H9 (cell line): ENCODE measurements around the gene PLA2G4C. TPM values are rescaled to one million over a fixed set of nuclear protein-coding genes. Genes with fewer than 3 reads are reported as not detected.

Experiments used
- DNase-seq: peaks from one replicate; pipeline ENCODE4 v3.0.0-alpha.2; 2017
- H2AFZ ChIP-seq: one replicate; pipeline ENCODE4 v1.6.1; 2013; ENCODE audit warnings: mild to moderate bottlenecking, low read length, control low read depth, moderate library complexity
- H2AK5ac ChIP-seq: 2 replicates; pipeline ENCODE4 v1.6.1; 2013; ENCODE audit warnings: low read length, control low read depth, mixed read lengths; ENCODE audit not compliant: insufficient read length
- H2BK120ac ChIP-seq: one replicate; pipeline ENCODE4 v1.6.1; 2013; ENCODE audit warnings: low read depth, mild to moderate bottlenecking, low read length, control low read depth, inconsistent platforms; ENCODE audit not compliant: poor library complexity, severe bottlenecking
- H2BK12ac ChIP-seq: 2 replicates; pipeline ENCODE4 v1.6.1; 2013; ENCODE audit warnings: low read length, control low read depth, mixed read lengths, low read depth; ENCODE audit not compliant: insufficient read length
- H2BK15ac ChIP-seq: 2 replicates; pipeline ENCODE4 v1.6.1; 2013; ENCODE audit warnings: low read depth, low read length, control low read depth
- H2BK20ac ChIP-seq: one replicate; pipeline ENCODE4 v1.6.1; 2013; ENCODE audit warnings: low read depth, mild to moderate bottlenecking, low read length, control low read depth, inconsistent platforms; ENCODE audit not compliant: poor library complexity, severe bottlenecking
- H2BK5ac ChIP-seq: 2 replicates; pipeline ENCODE4 v1.6.1; 2013; ENCODE audit warnings: low read length, control low read depth, mixed read lengths; ENCODE audit not compliant: insufficient read length
- H3K14ac ChIP-seq: 2 replicates; pipeline ENCODE4 v1.6.1; 2013; ENCODE audit warnings: low read length, control low read depth; ENCODE audit not compliant: insufficient read depth
- H3K18ac ChIP-seq: 2 replicates; pipeline ENCODE4 v1.6.1; 2013; ENCODE audit warnings: low read depth, mild to moderate bottlenecking, mixed read lengths, low read length, control low read depth; ENCODE audit not compliant: insufficient read length
- H3K23ac ChIP-seq: 2 replicates; pipeline ENCODE4 v1.6.1; 2013; ENCODE audit warnings: low read length, control low read depth, mixed read lengths, low read depth; ENCODE audit not compliant: insufficient read length
- H3K23me2 ChIP-seq: 2 replicates; pipeline ENCODE4 v1.6.1; 2013; ENCODE audit warnings: low read depth, mild to moderate bottlenecking, mixed read lengths, low read length, control low read depth; ENCODE audit not compliant: insufficient read length, poor library complexity, severe bottlenecking
- H3K27ac ChIP-seq: 2 replicates; pipeline ENCODE4 v1.5.1; 2013; ENCODE audit warnings: low read length, control low read depth, mixed read lengths, low read depth; ENCODE audit not compliant: insufficient read length
- H3K27me3 ChIP-seq: 2 replicates; pipeline ENCODE4 v1.6.1; 2013; ENCODE audit warnings: low read length, control low read depth, inconsistent platforms; ENCODE audit not compliant: insufficient read depth
- H3K4ac ChIP-seq: 2 replicates; pipeline ENCODE4 v1.6.1; 2013; ENCODE audit warnings: low read depth, mild to moderate bottlenecking, control low read depth, inconsistent platforms, low read length, moderate library complexity
- H3K4me1 ChIP-seq: 2 replicates; pipeline ENCODE4 v1.6.1; 2013; ENCODE audit warnings: low read length, control low read depth, inconsistent platforms; ENCODE audit not compliant: insufficient read depth
- H3K4me2 ChIP-seq: 2 replicates; pipeline ENCODE4 v1.6.1; 2013; ENCODE audit warnings: low read length, control low read depth, mixed read lengths; ENCODE audit not compliant: insufficient read length, insufficient read depth
- H3K56ac ChIP-seq: 2 replicates; pipeline ENCODE4 v1.6.1; 2013; ENCODE audit warnings: low read depth, mild to moderate bottlenecking, mixed read lengths, low read length, control low read depth; ENCODE audit not compliant: insufficient read length
- H3K79me1 ChIP-seq: 2 replicates; pipeline ENCODE4 v1.6.1; 2013; ENCODE audit warnings: low read depth, mild to moderate bottlenecking, moderate library complexity, low read length, control low read depth, inconsistent platforms; ENCODE audit not compliant: insufficient read depth, poor library complexity, severe bottlenecking
- H3K79me2 ChIP-seq: 2 replicates; pipeline ENCODE4 v1.6.1; 2013; ENCODE audit warnings: low read length, control low read depth, inconsistent platforms; ENCODE audit not compliant: insufficient read depth
- H3K9ac ChIP-seq: 2 replicates; pipeline ENCODE4 v1.6.1; 2013; ENCODE audit warnings: low read length, control low read depth, mixed read lengths; ENCODE audit not compliant: insufficient read length; ENCODE audit errors: extremely low read depth
- H3K9me3 ChIP-seq: one replicate; pipeline ENCODE4 v1.6.1; 2013; ENCODE audit warnings: low read depth, low read length, inconsistent platforms; ENCODE audit not compliant: control insufficient read depth
- H3T11ph ChIP-seq: one replicate; pipeline ENCODE4 v1.6.1; 2013; ENCODE audit warnings: mild to moderate bottlenecking, low read length, control low read depth, inconsistent platforms
- H4K20me1 ChIP-seq: one replicate; pipeline ENCODE4 v1.6.1; 2013; ENCODE audit not compliant: control insufficient read depth, insufficient read length, insufficient read depth
- H4K5ac ChIP-seq: 2 replicates; pipeline ENCODE4 v1.6.1; 2013; ENCODE audit warnings: low read depth, mild to moderate bottlenecking, mixed read lengths, low read length, control low read depth; ENCODE audit not compliant: insufficient read length
- H4K8ac ChIP-seq: replicated peaks from 2 replicates; pipeline ENCODE4 v1.6.1; 2013; ENCODE audit warnings: low read length, control low read depth, mixed read lengths, low read depth; ENCODE audit not compliant: insufficient read length
- H4K91ac ChIP-seq: 2 replicates; pipeline ENCODE4 v1.6.1; 2013; ENCODE audit warnings: low read depth, mild to moderate bottlenecking, moderate library complexity, mixed read lengths, low read length, control low read depth; ENCODE audit not compliant: insufficient read length
- H3K27ac Mint-ChIP-seq, 3 experiments: 2 replicates in 2 of 3; 3 replicates in 1 of 3; pipeline ENCODE4 v1.8.0; 2020 to 2021; ENCODE audit warnings: mixed read lengths in 3 of 3, mild to moderate bottlenecking in 1 of 3, moderate library complexity in 1 of 3
- H3K27me3 Mint-ChIP-seq: 2 replicates; pipeline ENCODE4 v1.8.0; 2021; ENCODE audit warnings: low read depth, mild to moderate bottlenecking, moderate library complexity, mixed read lengths
- H3K36me3 Mint-ChIP-seq, 3 experiments: 2 replicates in 2 of 3; 3 replicates in 1 of 3; pipeline ENCODE4 v1.8.0; 2020 to 2021; ENCODE audit warnings: low read depth in 3 of 3, mixed read lengths in 3 of 3; ENCODE audit not compliant: insufficient read depth in 1 of 3
- H3K4me1 Mint-ChIP-seq, 2 experiments: 2 replicates each; pipeline ENCODE4 v1.8.0; 2020; ENCODE audit warnings: mixed read lengths in 2 of 2
- H3K4me3 Mint-ChIP-seq, 2 experiments: 2 replicates in 1 of 2; 3 replicates in 1 of 2; pipeline ENCODE4 v1.8.0; 2020 to 2021; ENCODE audit warnings: mild to moderate bottlenecking in 2 of 2, mixed read lengths in 2 of 2, moderate library complexity in 1 of 2
- H3K9me3 Mint-ChIP-seq, 2 experiments: 2 replicates in 1 of 2; 3 replicates in 1 of 2; pipeline ENCODE4 v1.8.0; 2020; ENCODE audit warnings: mild to moderate bottlenecking in 2 of 2, mixed read lengths in 2 of 2, moderate library complexity in 1 of 2
- WGBS: extraction: QIAGEN DNeasy Blood & Tissue Kit; methylation state at CpG from one replicate; pipeline ENCODE4 v1.1.7; 2013; ENCODE audit warnings: missing lambda C conversion rate, low lambda C conversion rate, mixed read lengths; ENCODE audit not compliant: insufficient read length; ENCODE audit errors: extremely low coverage; 5-methylcytosine and 5-hydroxymethylcytosine counted together
- total RNA-seq: library from RNA; stranded (reverse); gene quantifications from 2 replicates; pipeline ENCODE4 v1.2.1, GENCODE V29; 2021
- TF ChIP-seq, protein P1 (sequence below): fragments of 200-600 bp; sonication (generic); conservative IDR thresholded peaks from 3 replicates; pipeline ENCODE4 v1.8.0; 2021; ENCODE audit warnings: antibody characterized with exemption, mild to moderate bottlenecking

Gene PLA2G4C
- total RNA-seq, 1 experiment from 2014 or later: 7.0 TPM

GRCh38 chr19:48029431-48029830, 81.2 kb downstream of the PLA2G4C start:
- no peak overlapping the region for H3K4ac ChIP-seq
- H3K79me1 ChIP-seq: no peaks in the 10 kb centered on the region
- no peak overlapping the region for H4K8ac ChIP-seq
- Mint-ChIP-seq H3K27me3 (peaks cover 15% of the 10 kb centered on the region), H3K9me3 (no peaks in the 10 kb centered on the region), H3K36me3 (no peaks in the 10 kb centered on the region), H3K27ac (no peak overlapping the region), H3K4me3 (no peak overlapping the region), H3K4me1 (peaks cover 11 to 25% of the 10 kb centered on the region in 2 experiments)
- H3K14ac ChIP-seq: no peak overlapping the region
- H3K56ac ChIP-seq: no peak overlapping the region
- H4K5ac ChIP-seq: no peak overlapping the region
- no CpG with 5 or more reads among the region's 7 CpGs for WGBS
- no peak overlapping the region for H3T11ph ChIP-seq
- H3K4me1 ChIP-seq: no peaks in the 10 kb centered on the region
- H2BK120ac ChIP-seq: no peak overlapping the region
- H2BK5ac ChIP-seq: no peak overlapping the region
- H3K18ac ChIP-seq: no peak overlapping the region
- H2BK15ac ChIP-seq: no peak overlapping the region
- H2AK5ac ChIP-seq: no peak overlapping the region
- H3K9ac ChIP-seq: no peak overlapping the region
- no peaks in the 10 kb centered on the region for H4K20me1 ChIP-seq
- no peaks in the 10 kb centered on the region for H3K9me3 ChIP-seq
- H3K23ac ChIP-seq: no peak overlapping the region
- H2BK12ac ChIP-seq: no peak overlapping the region
- no peak overlapping the region for H2BK20ac ChIP-seq
- no peak overlapping the region for H3K4me2 ChIP-seq
- no peaks in the 10 kb centered on the region for H3K79me2 ChIP-seq
- no peak overlapping the region for H4K91ac ChIP-seq
- H2AFZ ChIP-seq: no peak overlapping the region
- H3K27ac ChIP-seq: no peak overlapping the region
- H3K27me3 ChIP-seq: no peaks in the 10 kb centered on the region; the same call in 1 of the 2 replicates
- no peak for DNase-seq
- no peaks in the 10 kb centered on the region for H3K23me2 ChIP-seq
- TF ChIP-seq, protein P1, sequence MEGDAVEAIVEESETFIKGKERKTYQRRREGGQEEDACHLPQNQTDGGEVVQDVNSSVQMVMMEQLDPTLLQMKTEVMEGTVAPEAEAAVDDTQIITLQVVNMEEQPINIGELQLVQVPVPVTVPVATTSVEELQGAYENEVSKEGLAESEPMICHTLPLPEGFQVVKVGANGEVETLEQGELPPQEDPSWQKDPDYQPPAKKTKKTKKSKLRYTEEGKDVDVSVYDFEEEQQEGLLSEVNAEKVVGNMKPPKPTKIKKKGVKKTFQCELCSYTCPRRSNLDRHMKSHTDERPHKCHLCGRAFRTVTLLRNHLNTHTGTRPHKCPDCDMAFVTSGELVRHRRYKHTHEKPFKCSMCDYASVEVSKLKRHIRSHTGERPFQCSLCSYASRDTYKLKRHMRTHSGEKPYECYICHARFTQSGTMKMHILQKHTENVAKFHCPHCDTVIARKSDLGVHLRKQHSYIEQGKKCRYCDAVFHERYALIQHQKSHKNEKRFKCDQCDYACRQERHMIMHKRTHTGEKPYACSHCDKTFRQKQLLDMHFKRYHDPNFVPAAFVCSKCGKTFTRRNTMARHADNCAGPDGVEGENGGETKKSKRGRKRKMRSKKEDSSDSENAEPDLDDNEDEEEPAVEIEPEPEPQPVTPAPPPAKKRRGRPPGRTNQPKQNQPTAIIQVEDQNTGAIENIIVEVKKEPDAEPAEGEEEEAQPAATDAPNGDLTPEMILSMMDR: no peak
